A549 (cell line): ENCODE data around the gene CELF2. TPM values are rescaled to one million over a fixed set of nuclear protein-coding genes. Genes with fewer than 3 reads are reported as not detected.

Source experiments
- ATAC-seq, 2 experiments: fragments of 200-7000 bp in 1 of 2; fragments of >200 bp in 1 of 2; cut with Nextera tagmentation in 1 of 2; cut with Tn5 transposase in 1 of 2; 3 replicates each; pipeline versions ENCODE4 v1.8.0 to v1.9.1; 2018 to 2020; ENCODE audit warnings: mild to moderate bottlenecking in 1 of 2, moderate library complexity in 1 of 2
- CTCF ChIA-PET: fragments of 300-600 bp; sonication (Branson Sonifier 250); formaldehyde crosslinking; extraction: SDS; loops from one replicate; lab custom pipeline; 2021; ENCODE audit warnings: antibody characterized with exemption, inconsistent platforms; lab: Yijun Ruan, JAX
- POLR2A ChIA-PET: fragments of 350-600 bp; formaldehyde crosslinking; extraction: SDS; loops from one replicate; lab custom pipeline; 2021; ENCODE audit warnings: antibody characterized with exemption, inconsistent platforms; lab: Yijun Ruan, JAX
- DNase-seq, 2 experiments: peaks; one replicate each; pipeline versions ENCODE4 v3.0.0 to v3.0.0-alpha.2; 2011 to 2016; ENCODE audit warnings: low read depth in 1 of 2, low spot score in 1 of 2
- FAIRE-seq: peaks from 2 replicates; lab custom pipeline; 2011; peaks lifted over from hg19 to GRCh38; lab: Jason Lieb, UNC
- H3K27ac ChIP-seq, 2 experiments: fragments of >200 bp; sonication (Bioruptor Twin); formaldehyde crosslinking; 3 replicates each; pipeline ENCODE4 v1.5.1; 2016 to 2017
- H3K4me1 ChIP-seq: fragments of >200 bp; sonication (Bioruptor Twin); formaldehyde crosslinking; 3 replicates; pipeline ENCODE4 v1.6.1; 2016
- H3K4me2 ChIP-seq: fragments of >200 bp; sonication (Bioruptor Twin); formaldehyde crosslinking; 3 replicates; pipeline ENCODE4 v1.6.1; 2016
- H3K4me3 ChIP-seq: fragments of >200 bp; sonication (Bioruptor Twin); formaldehyde crosslinking; 3 replicates; pipeline ENCODE4 v1.5.1; 2016
- H3K9me3 ChIP-seq: fragments of >200 bp; sonication (Bioruptor Twin); formaldehyde crosslinking; 3 replicates; pipeline ENCODE4 v1.6.1; 2016
- BHLHE40 ChIP-seq: IDR thresholded peaks from 2 replicates; pipeline ENCODE4 v1.6.1; 2012; ENCODE audit warnings: low read depth, low read length, inconsistent platforms
- CBX2 ChIP-seq: fragments of 200-600 bp; sonication (generic); IDR thresholded peaks from 2 replicates; pipeline ENCODE4 v1.6.1; 2016; ENCODE audit warnings: low read depth, mild to moderate bottlenecking, borderline replicate concordance
- CBX8 ChIP-seq: fragments of 200-600 bp; sonication (generic); IDR thresholded peaks from 2 replicates; pipeline ENCODE4 v1.6.1; 2016
- CEBPB ChIP-seq, 2 experiments: fragments of >200 bp in 1 of 2; sonication (Bioruptor Twin) in 1 of 2; formaldehyde crosslinking in 1 of 2; IDR thresholded peaks; 2 replicates each; pipeline ENCODE4 v1.6.1; 2012 to 2016
- E2F6 ChIP-seq: IDR thresholded peaks from 2 replicates; pipeline ENCODE4 v1.6.1; 2012; ENCODE audit warnings: low read depth, borderline replicate concordance
- ELK1 ChIP-seq: fragments of 150-350 bp; IDR thresholded peaks from 2 replicates; pipeline ENCODE4 v1.6.1; 2014; ENCODE audit warnings: low read depth, mild to moderate bottlenecking, low read length
- HMGXB4 ChIP-seq: fragments of 250-450 bp; sonication (Bioruptor Pico); IDR thresholded peaks from 2 replicates; pipeline ENCODE4 v1.5.0; 2021; ENCODE audit warnings: mild to moderate bottlenecking, moderate library complexity, borderline replicate concordance
- HOXA7 ChIP-seq: fragments of 250-450 bp; sonication (Bioruptor Pico); IDR thresholded peaks from 2 replicates; pipeline ENCODE4 v1.5.0; 2020; ENCODE audit warnings: mild to moderate bottlenecking, moderate library complexity
- JUNB ChIP-seq: fragments of >200 bp; sonication (Bioruptor Twin); formaldehyde crosslinking; IDR thresholded peaks from 2 replicates; pipeline ENCODE4 v1.6.1; 2016
- MAX ChIP-seq: IDR thresholded peaks from 2 replicates; pipeline ENCODE4 v1.6.1; 2012
- MAZ ChIP-seq: fragments of 150-350 bp; IDR thresholded peaks from 2 replicates; pipeline ENCODE4 v1.6.1; 2014; ENCODE audit warnings: antibody characterized with exemption, low read depth, low read length, borderline replicate concordance
- PHF8 ChIP-seq: fragments of 200-600 bp; sonication (generic); IDR thresholded peaks from 2 replicates; pipeline ENCODE4 v1.6.1; 2016; ENCODE audit warnings: low read depth, mild to moderate bottlenecking, antibody characterized with exemption, moderate library complexity, borderline replicate concordance
- POLR2A ChIP-seq: IDR thresholded peaks from 2 replicates; pipeline ENCODE4 v1.6.1; 2012; ENCODE audit warnings: mild to moderate bottlenecking, low read length
- POLR2AphosphoS2 ChIP-seq: conservative IDR thresholded peaks from 2 replicates; pipeline ENCODE4 v1.6.1; 2012; ENCODE audit warnings: low read length, improper control_type of control experiment, inconsistent platforms
- RAD21 ChIP-seq, 2 experiments: fragments of >200 bp in 1 of 2; sonication (Bioruptor Twin) in 1 of 2; formaldehyde crosslinking in 1 of 2; IDR thresholded peaks in 1 of 2; conservative IDR thresholded peaks in 1 of 2; 2 replicates in 1 of 2; 3 replicates in 1 of 2; pipeline ENCODE4 v1.6.1; 2012 to 2018; ENCODE audit warnings: inconsistent platforms in 1 of 2
- REST ChIP-seq: fragments of 200-600 bp; sonication (generic); IDR thresholded peaks from 2 replicates; pipeline ENCODE4 v1.6.1; 2016; ENCODE audit warnings: antibody characterized with exemption, mild to moderate bottlenecking, moderate library complexity
- SMC3 ChIP-seq: fragments of >200 bp; sonication (Bioruptor Twin); formaldehyde crosslinking; IDR thresholded peaks from 3 replicates; pipeline ENCODE4 v1.6.1; 2018; ENCODE audit warnings: inconsistent platforms
- TFCP2L1 ChIP-seq: fragments of 250-450 bp; sonication (Bioruptor Pico); IDR thresholded peaks from 2 replicates; pipeline ENCODE4 v1.5.0; 2021; ENCODE audit warnings: mild to moderate bottlenecking
- ZC3H11A ChIP-seq: fragments of 450-650 bp; IDR thresholded peaks from 2 replicates; pipeline ENCODE4 v1.6.1; 2014; ENCODE audit warnings: antibody characterized with exemption, mild to moderate bottlenecking
- ZSCAN20 ChIP-seq: fragments of 250-450 bp; sonication (Bioruptor Pico); IDR thresholded peaks from 2 replicates; pipeline ENCODE4 v1.8.0; 2022; ENCODE audit warnings: mild to moderate bottlenecking, moderate library complexity
- WGBS: methylation state at CpG from one replicate; pipeline ENCODE4 v1.1.6; 2017; ENCODE audit errors: missing lambda C conversion rate; 5-methylcytosine and 5-hydroxymethylcytosine counted together
- polyA plus RNA-seq, 4 experiments: library from polyadenylated mRNA; depleted of rRNA in 3 of 4; stranded (reverse); fragments of >200 nt; fragmentation: RNase III in 1 of 4; extraction: RNeasy Plus Mini Kit Qiagen cat#74134 plus additional on column Dnase treatment in 1 of 4; gene quantifications; 2 replicates in 3 of 4; 3 replicates in 1 of 4; pipeline ENCODE4 v1.2.3, GENCODE V29; 2011 to 2017

CELF2 gene
- polyA plus RNA-seq, 2 of the 4 experiments (the other 2 are of a cell fraction), result 0.01 to 0.03 TPM

GRCh38 chr10:11154849-11155498, 137.3 kb downstream of the CELF2 start:
- Histone ChIP-seq H3K4me3 (no peak overlapping the region), H3K4me1 (no peaks in the 10 kb centered on the region), H3K9me3 (no peaks in the 10 kb centered on the region), H3K4me2 (no peak overlapping the region), H3K27ac (no peak overlapping the region)
- no peak for TF ChIP-seq CBX2
- TF ChIP-seq POLR2AphosphoS2, result no peak
- no peak for TF ChIP-seq BHLHE40
- no peak for TF ChIP-seq PHF8
- TF ChIP-seq RAD21 (conservative IDR thresholded peaks at IDR 0.05 in 1 of 2, IDR thresholded peaks at IDR 0.05 in 1 of 2), result no peak
- TF ChIP-seq HOXA7 (CRISPR knock-in tag), result no peak
- TF ChIP-seq E2F6, result no peak
- TF ChIP-seq CBX8, result no peak
- no peak for TF ChIP-seq JUNB
- TF ChIP-seq REST, result no peak
- 10% methylated on average over 11 of the region's 11 CpGs for WGBS
- ATAC-seq (no peak), FAIRE-seq (no peak), DNase-seq (no peak)
- CTCF ChIA-PET, result no interaction called here
- POLR2A ChIA-PET, result no interaction called here

GRCh38 chr10:11156480-11156879, 138.8 kb downstream of the CELF2 start:
- Histone ChIP-seq H3K4me3 (no peak overlapping the region), H3K27ac (no peak overlapping the region), H3K4me2 (no peak overlapping the region), H3K9me3 (no peaks in the 10 kb centered on the region), H3K4me1 (no peaks in the 10 kb centered on the region)
- TF ChIP-seq CEBPB (IDR thresholded peaks at IDR 0.05) (no peak), HMGXB4 (no peak), MAX (no peak), SMC3 (no peak), TFCP2L1 (CRISPR knock-in tag) (no peak), ZC3H11A (no peak), ELK1 (no peak), POLR2A (no peak), REST (no peak), MAZ (no peak), BHLHE40 (no peak), HOXA7 (CRISPR knock-in tag) (no peak), ZSCAN20 (CRISPR knock-in tag) (no peak)
- CTCF ChIA-PET, result interaction anchor here (0.7 kb wide), 1 partner anchor 582 kb away, joined by 3 read pairs; no protein-coding TSS in a partner anchor
- POLR2A ChIA-PET, result no interaction called here
- DNase-seq, result no peak
- 64% methylated on average over 12 of the region's 12 CpGs for WGBS
- FAIRE-seq, result no peak
- ATAC-seq, result no peak
